Liver (tissue), 9 donors: Measurements from ENCODE around the gene ZNF438. TPM values are rescaled to one million over a fixed set of nuclear protein-coding genes. Genes with fewer than 3 reads are reported as not detected.

ENCODE experiments used
- DNase-seq: peaks from one replicate; pipeline ENCODE4 v3.0.0-alpha.2; 2017; ENCODE audit warnings: low spot score
- H3K27ac ChIP-seq, 2 donors: one replicate each; pipeline ENCODE4 v1.7.0; 2013; ENCODE audit warnings: inconsistent platforms in 2 of 2, low read length in 2 of 2, control low read depth in 1 of 2, low read depth in 1 of 2, mild to moderate bottlenecking in 1 of 2
- H3K27me3 ChIP-seq, 4 donors: one replicate each; pipeline versions ENCODE4 v1.6.1 to v1.7.0; 2013; ENCODE audit warnings: low read length in 3 of 4, inconsistent platforms in 1 of 4, mild to moderate bottlenecking in 1 of 4, moderate library complexity in 1 of 4; ENCODE audit not compliant: control insufficient read depth in 4 of 4, insufficient read depth in 4 of 4
- H3K36me3 ChIP-seq, 4 donors: one replicate each; pipeline versions ENCODE4 v1.6.1 to v1.7.0; 2013; ENCODE audit warnings: low read length in 3 of 4, mild to moderate bottlenecking in 3 of 4, low read depth in 1 of 4, moderate library complexity in 1 of 4; ENCODE audit not compliant: control insufficient read depth in 4 of 4, insufficient read depth in 3 of 4
- H3K4me1 ChIP-seq, 4 donors: one replicate each; pipeline versions ENCODE4 v1.6.1 to v1.7.0; 2013; ENCODE audit warnings: low read length in 3 of 4, mild to moderate bottlenecking in 3 of 4, moderate library complexity in 1 of 4; ENCODE audit not compliant: control insufficient read depth in 4 of 4, insufficient read depth in 4 of 4
- H3K4me3 ChIP-seq, 3 donors: one replicate each; pipeline versions ENCODE4 v1.6.1 to v1.7.0; 2013; ENCODE audit warnings: low read length in 3 of 3, control low read depth in 1 of 3, low read depth in 1 of 3, mild to moderate bottlenecking in 1 of 3
- H3K9ac ChIP-seq, 2 donors: one replicate each; pipeline ENCODE4 v1.7.0; 2013; ENCODE audit warnings: low read length in 2 of 2, mild to moderate bottlenecking in 2 of 2, moderate library complexity in 2 of 2, control low read depth in 1 of 2, low read depth in 1 of 2
- H3K9me3 ChIP-seq, 4 donors: one replicate each; pipeline versions ENCODE4 v1.6.1 to v1.7.0; 2013; ENCODE audit warnings: low read length in 3 of 4; ENCODE audit not compliant: control insufficient read depth in 4 of 4
- CTCF ChIP-seq: fragments of 150-350 bp; IDR thresholded peaks from 2 replicates; pipeline ENCODE4 v1.5.1; 2017; ENCODE audit warnings: improper control_type of control experiment, low read depth, low read length; ENCODE audit not compliant: missing input control
- FOXA1 ChIP-seq: IDR thresholded peaks from 2 replicates; pipeline ENCODE4 v1.6.1; 2016; ENCODE audit warnings: antibody characterized with exemption
- FOXA2 ChIP-seq: IDR thresholded peaks from 2 replicates; pipeline ENCODE4 v1.6.1; 2016; ENCODE audit warnings: antibody characterized with exemption
- GABPA ChIP-seq, 2 donors: IDR thresholded peaks in 1 of 2; conservative IDR thresholded peaks in 1 of 2; 2 replicates each; pipeline ENCODE4 v1.6.1; 2016; ENCODE audit warnings: antibody characterized with exemption in 2 of 2, mild to moderate bottlenecking in 1 of 2, moderate library complexity in 1 of 2
- HNF4A ChIP-seq, 2 donors: conservative IDR thresholded peaks; 2 replicates each; pipeline ENCODE4 v1.6.1; 2016; ENCODE audit warnings: antibody characterized with exemption in 2 of 2, mild to moderate bottlenecking in 2 of 2
- HNF4G ChIP-seq: IDR thresholded peaks from 2 replicates; pipeline ENCODE4 v1.6.1; 2016; ENCODE audit warnings: antibody characterized with exemption
- JUND ChIP-seq, 2 donors: IDR thresholded peaks; 2 replicates each; pipeline ENCODE4 v1.6.1; 2016; ENCODE audit warnings: antibody characterized with exemption in 2 of 2
- NR2F2 ChIP-seq: IDR thresholded peaks from 2 replicates; pipeline ENCODE4 v1.6.1; 2016; ENCODE audit warnings: antibody characterized with exemption
- RAD21 ChIP-seq, 2 donors: IDR thresholded peaks; 2 replicates each; pipeline ENCODE4 v1.6.1; 2016; ENCODE audit warnings: antibody characterized with exemption in 2 of 2, mild to moderate bottlenecking in 2 of 2
- RXRA ChIP-seq, 2 donors: IDR thresholded peaks; 2 replicates each; pipeline ENCODE4 v1.6.1; 2017 to 2018; ENCODE audit warnings: antibody characterized with exemption in 2 of 2, mild to moderate bottlenecking in 1 of 2
- SP1 ChIP-seq: IDR thresholded peaks from 2 replicates; pipeline ENCODE4 v1.6.1; 2018; ENCODE audit warnings: antibody characterized with exemption, mild to moderate bottlenecking
- TAF1 ChIP-seq: conservative IDR thresholded peaks from 2 replicates; pipeline ENCODE4 v1.6.1; 2016; ENCODE audit warnings: antibody characterized with exemption, mild to moderate bottlenecking
- YY1 ChIP-seq: IDR thresholded peaks from 2 replicates; pipeline ENCODE4 v1.6.1; 2016; ENCODE audit warnings: antibody characterized with exemption, mild to moderate bottlenecking
- WGBS: extraction: QIAGEN DNeasy Blood & Tissue Kit; methylation state at CpG from one replicate; pipeline ENCODE4 v1.1.7; 2013; 5-methylcytosine and 5-hydroxymethylcytosine counted together
- polyA plus RNA-seq, 2 donors: library from polyadenylated mRNA; stranded (reverse) in 1 of 2; unstranded in 1 of 2; fragments of 200-250 nt in 1 of 2; fragments of >200 nt in 1 of 2; fragmentation: Nextera tagmentation in 1 of 2; extraction: Ambion mirVana in 1 of 2; gene quantifications; one replicate each; pipeline versions ENCODE4 v1.2.1 to v1.2.3, GENCODE V29; 2013 to 2015
- total RNA-seq, 2 donors: library from RNA; depleted of rRNA; stranded (reverse); fragments of >200 nt; gene quantifications; one replicate each; pipeline ENCODE4 v1.2.3, GENCODE V29; 2014
- TF ChIP-seq, protein P1 (sequence below): IDR thresholded peaks from 2 replicates; pipeline ENCODE4 v1.6.1; 2016; ENCODE audit warnings: antibody characterized with exemption
- TF ChIP-seq, protein P2 (sequence below): IDR thresholded peaks from 2 replicates; pipeline ENCODE4 v1.6.1; 2016; ENCODE audit warnings: antibody characterized with exemption
- TF ChIP-seq, protein P3 (sequence below): IDR thresholded peaks from 2 replicates; pipeline ENCODE4 v1.6.1; 2016; ENCODE audit warnings: antibody characterized with exemption
- donor health status: healthy.
- donor health status: healthy.
- donor health status: healthy.
- donor health status: healthy.
- donor health status: healthy.

The ZNF438 gene
- total and polyA plus RNA-seq, 4 donors: 1.9 to 2.9 (median 2.2) TPM

GRCh38 chr10:30944005-30944404 lies 87.7 kb downstream of the ZNF438 start:
- no peaks in the 10 kb centered on the region for H3K9me3 ChIP-seq

GRCh38 chr10:30943451-30943850 lies 88.2 kb downstream of the ZNF438 start:
- peaks cover 0 to 2% (median 0%) of the 10 kb centered on the region in 4 donors for H3K4me1 ChIP-seq
- H3K36me3 ChIP-seq: no peaks in the 10 kb centered on the region
- TF ChIP-seq NR2F2: no peak
- TF ChIP-seq, protein P1, sequence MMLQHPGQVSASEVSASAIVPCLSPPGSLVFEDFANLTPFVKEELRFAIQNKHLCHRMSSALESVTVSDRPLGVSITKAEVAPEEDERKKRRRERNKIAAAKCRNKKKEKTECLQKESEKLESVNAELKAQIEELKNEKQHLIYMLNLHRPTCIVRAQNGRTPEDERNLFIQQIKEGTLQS: no peak
- no peak for TF ChIP-seq FOXA1
- TF ChIP-seq, protein P2, sequence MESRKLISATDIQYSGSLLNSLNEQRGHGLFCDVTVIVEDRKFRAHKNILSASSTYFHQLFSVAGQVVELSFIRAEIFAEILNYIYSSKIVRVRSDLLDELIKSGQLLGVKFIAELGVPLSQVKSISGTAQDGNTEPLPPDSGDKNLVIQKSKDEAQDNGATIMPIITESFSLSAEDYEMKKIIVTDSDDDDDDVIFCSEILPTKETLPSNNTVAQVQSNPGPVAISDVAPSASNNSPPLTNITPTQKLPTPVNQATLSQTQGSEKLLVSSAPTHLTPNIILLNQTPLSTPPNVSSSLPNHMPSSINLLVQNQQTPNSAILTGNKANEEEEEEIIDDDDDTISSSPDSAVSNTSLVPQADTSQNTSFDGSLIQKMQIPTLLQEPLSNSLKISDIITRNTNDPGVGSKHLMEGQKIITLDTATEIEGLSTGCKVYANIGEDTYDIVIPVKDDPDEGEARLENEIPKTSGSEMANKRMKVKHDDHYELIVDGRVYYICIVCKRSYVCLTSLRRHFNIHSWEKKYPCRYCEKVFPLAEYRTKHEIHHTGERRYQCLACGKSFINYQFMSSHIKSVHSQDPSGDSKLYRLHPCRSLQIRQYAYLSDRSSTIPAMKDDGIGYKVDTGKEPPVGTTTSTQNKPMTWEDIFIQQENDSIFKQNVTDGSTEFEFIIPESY: no peak
- no peak for TF ChIP-seq YY1
- TF ChIP-seq HNF4G: no peak
- TF ChIP-seq, protein P3, sequence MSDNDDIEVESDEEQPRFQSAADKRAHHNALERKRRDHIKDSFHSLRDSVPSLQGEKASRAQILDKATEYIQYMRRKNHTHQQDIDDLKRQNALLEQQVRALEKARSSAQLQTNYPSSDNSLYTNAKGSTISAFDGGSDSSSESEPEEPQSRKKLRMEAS: no peak
- no peak for TF ChIP-seq SP1
- no peak for TF ChIP-seq GABPA (IDR thresholded peaks at IDR 0.05 in 1 of 2, conservative IDR thresholded peaks at IDR 0.05 in 1 of 2)
- no peak for TF ChIP-seq CTCF
- no peak for TF ChIP-seq JUND (IDR thresholded peaks at IDR 0.05)
- no peak for TF ChIP-seq TAF1
- TF ChIP-seq RXRA (IDR thresholded peaks at IDR 0.05): no peak
- TF ChIP-seq HNF4A (conservative IDR thresholded peaks at IDR 0.05): no peak
- H3K27me3 ChIP-seq: no peaks in the 10 kb centered on the region
- H3K27ac ChIP-seq: no peak overlapping the region
- no peak for DNase-seq
- H3K9ac ChIP-seq: no peak overlapping the region
- no peak overlapping the region for H3K4me3 ChIP-seq
- H3K9me3 ChIP-seq: no peaks in the 10 kb centered on the region

More at GRCh38 chr10:30944005-30944404, 87.7 kb downstream of the ZNF438 start:
- no peak for DNase-seq
- no peak for TF ChIP-seq FOXA2
- TF ChIP-seq GABPA (IDR thresholded peaks at IDR 0.05 in 1 of 2, conservative IDR thresholded peaks at IDR 0.05 in 1 of 2): no peak
- Histone ChIP-seq H3K36me3 (no peaks in the 10 kb centered on the region), H3K27ac (no peak overlapping the region), H3K4me3 (no peak overlapping the region), H3K9ac (no peak overlapping the region), H3K4me1 (peaks cover 0 to 2% (median 0%) of the 10 kb centered on the region in 4 donors), H3K27me3 (no peaks in the 10 kb centered on the region)
- WGBS: 94% methylated on average over 4 of the region's 4 CpGs

GRCh38 chr10:30940256-30940655 lies 91.4 kb downstream of the ZNF438 start:
- no peaks in the 10 kb centered on the region for H3K27me3 ChIP-seq
- WGBS: 81% methylated on average over 6 of the region's 6 CpGs
- no peak overlapping the region for H3K4me3 ChIP-seq
- H3K9me3 ChIP-seq: no peaks in the 10 kb centered on the region
- DNase-seq: no peak
- peak in 1 of 2 donors; percentile 15 for TF ChIP-seq RAD21 (IDR thresholded peaks at IDR 0.05)
- TF ChIP-seq YY1: no peak
- peaks cover 0 to 1% (median 0%) of the 10 kb centered on the region in 4 donors for H3K36me3 ChIP-seq
- peaks cover 0 to 2% (median 0%) of the 10 kb centered on the region in 4 donors for H3K4me1 ChIP-seq
- H3K27ac ChIP-seq: no peak overlapping the region
- H3K9ac ChIP-seq: no peak overlapping the region
